AG20443 (cell line): Measurements from ENCODE around the gene RAB37.

Experiments
- DNase-seq: peaks from one replicate; pipeline ENCODE4 v3.0.0; 2012; ENCODE audit warnings: low spot score, mixed read lengths

Gene RAB37

DNA sequence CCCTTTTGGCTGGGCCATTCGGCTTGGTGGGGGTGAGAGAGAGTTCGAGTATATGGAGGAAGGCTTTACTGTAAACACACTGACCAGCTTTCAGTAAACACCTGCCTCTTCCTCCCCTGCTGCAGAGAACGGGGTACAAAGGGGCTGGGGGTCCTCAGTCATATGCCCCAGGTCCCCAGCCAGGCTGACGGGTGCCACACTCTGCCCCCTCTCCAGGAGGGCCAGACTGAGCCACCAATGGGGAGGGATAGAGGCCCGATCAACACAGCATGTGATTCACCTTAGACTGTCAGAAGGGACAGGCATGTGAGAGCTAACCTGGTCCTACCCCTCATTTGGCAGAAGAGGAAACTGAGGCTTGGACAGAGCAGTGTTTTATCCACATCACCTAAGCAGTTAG lies 24.4 kb downstream of the RAB37 start:
- no peak for DNase-seq

DNA sequence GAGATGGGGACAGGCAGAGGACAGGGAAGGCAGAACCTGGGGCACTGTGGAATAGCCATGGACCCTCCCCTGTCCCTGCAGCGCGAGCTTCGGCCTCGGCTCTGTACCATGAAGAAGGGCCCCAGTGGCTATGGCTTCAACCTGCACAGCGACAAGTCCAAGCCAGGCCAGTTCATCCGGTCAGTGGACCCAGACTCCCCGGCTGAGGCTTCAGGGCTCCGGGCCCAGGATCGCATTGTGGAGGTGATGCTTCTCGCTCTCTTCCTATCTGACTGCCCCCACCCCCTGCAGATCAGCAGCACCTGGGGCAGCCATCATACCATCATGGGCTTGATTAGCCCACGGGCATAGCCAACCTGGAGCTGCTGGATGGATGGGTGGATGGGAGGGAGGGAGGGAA lies 24.9 kb downstream of the RAB37 start:
- no peak for DNase-seq

- DNase-seq = no peak
Measured at GRCh38 chr17:74763565-74764387, 26.7 kb downstream of the RAB37 start.

- no peak for DNase-seq
Measured at GRCh38 chr17:74764751-74765286, 27.8 kb downstream of the RAB37 start.

- DNase-seq = no peak
Measured at GRCh38 chr17:74766413-74766812, 29.4 kb downstream of the RAB37 start.

- DNase-seq = no peak
Measured at GRCh38 chr17:74767111-74767516, 30.1 kb downstream of the RAB37 start.

DNA sequence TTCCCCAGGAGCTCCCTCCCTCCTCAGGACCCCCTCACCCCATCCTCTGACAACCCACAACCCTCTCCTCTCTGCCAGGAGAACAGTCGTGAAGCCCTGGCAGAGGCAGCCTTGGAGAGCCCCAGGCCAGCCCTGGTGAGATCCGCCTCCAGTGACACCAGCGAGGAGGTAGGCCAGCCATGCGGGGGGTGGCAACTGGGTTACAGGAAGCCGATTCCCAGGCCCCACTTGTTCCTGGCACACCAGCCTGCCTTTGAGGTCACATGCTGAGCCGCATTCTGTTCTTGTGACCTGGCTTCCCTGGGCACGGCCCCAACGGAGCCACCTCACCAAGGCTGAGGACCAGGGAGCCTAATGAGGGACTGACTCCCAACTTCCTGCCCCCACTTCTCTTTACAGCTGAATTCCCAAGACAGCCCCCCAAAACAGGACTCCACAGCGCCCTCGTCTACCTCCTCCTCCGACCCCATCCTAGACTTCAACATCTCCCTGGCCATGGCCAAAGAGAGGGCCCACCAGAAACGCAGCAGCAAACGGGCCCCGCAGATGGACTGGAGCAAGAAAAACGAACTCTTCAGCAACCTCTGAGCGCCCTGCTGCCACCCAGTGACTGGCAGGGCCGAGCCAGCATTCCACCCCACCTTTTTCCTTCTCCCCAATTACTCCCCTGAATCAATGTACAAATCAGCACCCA lies 31.2 kb downstream of the RAB37 start:
- DNase-seq = peak; percentile 90

- no peak for DNase-seq
Measured at GRCh38 chr17:74768763-74769114, 31.7 kb downstream of the RAB37 start.

GRCh38 chr17:74769266-74769855 lies 32.3 kb downstream of the RAB37 start:
- DNase-seq = no peak

DNA sequence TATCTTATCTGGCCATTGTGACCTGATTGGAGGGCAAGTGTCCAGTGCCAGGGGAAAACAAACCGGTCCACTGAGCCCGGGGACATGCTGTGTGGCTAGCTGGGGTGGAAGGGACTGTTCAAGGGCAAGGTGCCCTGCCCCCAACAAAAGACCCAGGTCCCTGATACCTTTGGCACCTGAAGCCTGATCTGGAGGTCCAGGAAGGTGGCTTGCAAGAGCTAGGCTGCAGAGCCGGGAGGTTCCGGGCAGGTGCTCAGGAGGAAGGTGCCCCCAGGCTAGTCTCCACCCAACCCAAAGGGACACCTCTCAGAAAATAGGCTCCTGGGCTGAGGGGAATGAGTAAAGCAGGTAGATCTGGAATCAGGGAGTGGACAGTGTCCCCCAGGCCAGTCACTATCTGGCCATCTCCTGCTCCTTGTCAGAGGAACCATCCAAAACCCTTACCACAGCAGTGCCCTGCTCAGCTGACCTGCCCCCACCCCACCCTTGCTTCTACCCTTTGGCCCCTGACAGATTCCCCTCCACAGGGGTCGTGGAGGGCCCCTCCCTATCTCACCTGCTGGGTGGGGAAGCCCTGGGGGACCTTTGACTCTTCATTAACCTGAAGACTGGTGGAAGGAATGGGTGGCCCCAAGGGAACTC lies 32.9 kb downstream of the RAB37 start:
- no peak for DNase-seq

- DNase-seq = peak; percentile 49
Measured at GRCh38 chr17:74770498-74771318, 33.7 kb downstream of the RAB37 start.

GRCh38 chr17:74771319-74771914 lies 34.4 kb downstream of the RAB37 start:
- no peak for DNase-seq

- no peak for DNase-seq
Measured at GRCh38 chr17:74772053-74772452, 35.0 kb downstream of the RAB37 start.

GRCh38 chr17:74773414-74773813 lies 36.4 kb downstream of the RAB37 start:
- DNase-seq = no peak

GRCh38 chr17:74773871-74774286 lies 36.8 kb downstream of the RAB37 start:
- no peak for DNase-seq

- no peak for DNase-seq
Measured at GRCh38 chr17:74775409-74776043, 38.5 kb downstream of the RAB37 start.

GRCh38 chr17:74776044-74776962 lies 39.2 kb downstream of the RAB37 start, which contains the start of gene NAT9:
NAT9 (minus strand) TSS chr17:74776345; CDS start chr17:74775698, 647 bp downstream.
- DNase-seq = peak; percentile 100

DNA sequence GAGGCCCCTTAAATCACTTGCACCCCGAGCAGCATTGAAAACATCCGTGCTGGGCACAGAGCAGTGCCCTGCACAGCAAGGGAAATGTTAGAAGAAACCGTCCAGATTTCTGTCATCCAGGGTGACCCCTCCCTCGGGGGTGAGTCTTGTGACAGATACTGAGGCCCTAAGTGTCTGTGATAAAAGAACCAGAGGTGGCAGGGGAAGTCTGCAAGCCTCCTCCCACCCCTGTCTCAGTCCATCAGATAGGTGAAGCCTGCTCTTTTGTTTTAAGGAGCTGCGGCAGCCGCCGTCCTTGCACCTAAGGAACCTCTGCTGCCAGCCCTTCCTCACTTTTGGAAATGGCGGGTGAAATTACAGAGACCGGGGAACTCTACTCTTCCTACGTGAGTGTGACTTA lies 39.9 kb downstream of the RAB37 start:
- DNase-seq = no peak

DNA sequence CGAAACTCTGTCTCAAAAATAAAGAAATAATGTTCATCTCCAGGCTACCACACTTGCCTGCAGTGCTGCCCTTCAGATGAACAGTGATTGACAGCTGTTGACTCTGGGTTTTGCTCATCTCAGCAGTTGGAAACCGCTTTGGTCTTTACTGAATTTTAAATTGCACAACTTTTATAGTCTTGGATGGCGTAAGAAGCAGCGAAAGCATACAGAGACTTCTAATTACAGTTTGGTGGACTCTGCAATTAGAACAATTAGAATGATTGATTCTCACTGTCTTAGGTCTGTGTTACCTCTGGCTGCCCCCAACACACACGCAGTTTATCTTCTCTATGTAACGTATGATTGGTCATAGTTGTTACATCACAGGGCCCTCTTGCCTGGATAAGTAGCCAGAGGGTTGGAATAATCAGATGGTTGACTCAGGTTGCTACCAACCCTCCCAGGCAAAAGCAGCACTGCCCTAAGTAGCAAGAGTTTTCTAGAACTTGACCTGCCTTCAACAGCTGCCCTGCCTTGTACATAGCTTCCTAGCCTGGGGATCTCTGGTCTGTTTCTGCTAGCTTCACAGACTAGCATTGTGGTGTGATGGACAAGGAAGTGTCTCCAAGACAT lies 41.0 kb downstream of the RAB37 start:
- DNase-seq = no peak
